ENCODE data around the gene CSRP1. TPM values are rescaled to one million over a fixed set of nuclear protein-coding genes. Genes with fewer than 3 reads are reported as not detected.

Gene CSRP1
- total RNA-seq, 4 donors from 2014 or later, result 548 to 1,751 (median 1,444) TPM

- TF ChIP-seq, protein P1, sequence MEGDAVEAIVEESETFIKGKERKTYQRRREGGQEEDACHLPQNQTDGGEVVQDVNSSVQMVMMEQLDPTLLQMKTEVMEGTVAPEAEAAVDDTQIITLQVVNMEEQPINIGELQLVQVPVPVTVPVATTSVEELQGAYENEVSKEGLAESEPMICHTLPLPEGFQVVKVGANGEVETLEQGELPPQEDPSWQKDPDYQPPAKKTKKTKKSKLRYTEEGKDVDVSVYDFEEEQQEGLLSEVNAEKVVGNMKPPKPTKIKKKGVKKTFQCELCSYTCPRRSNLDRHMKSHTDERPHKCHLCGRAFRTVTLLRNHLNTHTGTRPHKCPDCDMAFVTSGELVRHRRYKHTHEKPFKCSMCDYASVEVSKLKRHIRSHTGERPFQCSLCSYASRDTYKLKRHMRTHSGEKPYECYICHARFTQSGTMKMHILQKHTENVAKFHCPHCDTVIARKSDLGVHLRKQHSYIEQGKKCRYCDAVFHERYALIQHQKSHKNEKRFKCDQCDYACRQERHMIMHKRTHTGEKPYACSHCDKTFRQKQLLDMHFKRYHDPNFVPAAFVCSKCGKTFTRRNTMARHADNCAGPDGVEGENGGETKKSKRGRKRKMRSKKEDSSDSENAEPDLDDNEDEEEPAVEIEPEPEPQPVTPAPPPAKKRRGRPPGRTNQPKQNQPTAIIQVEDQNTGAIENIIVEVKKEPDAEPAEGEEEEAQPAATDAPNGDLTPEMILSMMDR (IDR thresholded peaks at IDR 0.05), result no peak
- TF ChIP-seq POLR2A (IDR thresholded peaks at IDR 0.05) (no peak), EP300 (IDR thresholded peaks at IDR 0.05) (no peak)
- Histone ChIP-seq H3K27ac (peak overlapping the region in 2 of 4 donors; percentile 93 to 96), H3K4me1 (peaks cover 0 to 83% (median 33%) of the 10 kb centered on the region in 4 donors), H3K36me3 (no peaks in the 10 kb centered on the region), H3K27me3 (no peaks in the 10 kb centered on the region), H3K9me3 (no peaks in the 10 kb centered on the region), H3K4me3 (no peak overlapping the region)
- WGBS, 2 donors, result 88 to 95% methylated on average over 4 of the region's 4 CpGs
- no peak for DNase-seq (ENCODE audit: low spot score in 2 of 2)
These were observed 30.5 kb upstream of the CSRP1 start for GRCh38 chr1:201537467-201537866.

- no peaks in the 10 kb centered on the region for H3K9me3 ChIP-seq
- DNase-seq (ENCODE audit: low spot score in 2 of 2), result no peak
- peak overlapping the region; percentile 25 to 96 (median 63) for H3K27ac ChIP-seq
- H3K4me1 ChIP-seq, result peaks cover 0 to 83% (median 32%) of the 10 kb centered on the region in 4 donors
- TF ChIP-seq POLR2A (IDR thresholded peaks at IDR 0.05) (no peak), EP300 (IDR thresholded peaks at IDR 0.05) (no peak)
- TF ChIP-seq, protein P1 (IDR thresholded peaks at IDR 0.05), result no peak
- H3K27me3 ChIP-seq, result no peaks in the 10 kb centered on the region
- 65 to 68% methylated on average over 2 of the region's 2 CpGs for WGBS, 2 donors
- H3K4me3 ChIP-seq, result no peak overlapping the region
- H3K36me3 ChIP-seq, result no peaks in the 10 kb centered on the region
These were observed 30.1 kb upstream of the CSRP1 start for GRCh38 chr1:201537028-201537427.

DNA sequence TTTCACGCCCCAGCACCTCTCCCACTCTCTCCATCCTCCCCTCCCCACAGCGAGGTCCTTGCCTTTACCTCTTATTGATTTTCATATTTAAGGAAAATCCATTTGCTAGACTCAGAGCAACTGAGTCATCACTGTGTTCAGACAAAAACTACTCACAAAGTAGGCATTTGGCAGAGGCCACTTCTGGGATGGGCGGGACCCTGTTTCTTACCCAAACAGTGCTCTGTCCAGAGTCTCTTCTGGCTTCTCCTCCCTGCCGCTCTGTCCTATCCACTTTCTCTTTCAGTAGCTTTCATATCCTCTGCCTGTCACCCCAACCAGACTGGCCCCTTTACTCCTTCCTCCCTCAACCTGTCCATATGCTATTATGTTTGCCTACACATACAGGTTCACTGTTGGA lies 29.6 kb upstream of the CSRP1 start:
- H3K4me1 ChIP-seq, result peaks cover 0 to 83% (median 32%) of the 10 kb centered on the region in 4 donors
- H3K27me3 ChIP-seq, result no peaks in the 10 kb centered on the region

DNA sequence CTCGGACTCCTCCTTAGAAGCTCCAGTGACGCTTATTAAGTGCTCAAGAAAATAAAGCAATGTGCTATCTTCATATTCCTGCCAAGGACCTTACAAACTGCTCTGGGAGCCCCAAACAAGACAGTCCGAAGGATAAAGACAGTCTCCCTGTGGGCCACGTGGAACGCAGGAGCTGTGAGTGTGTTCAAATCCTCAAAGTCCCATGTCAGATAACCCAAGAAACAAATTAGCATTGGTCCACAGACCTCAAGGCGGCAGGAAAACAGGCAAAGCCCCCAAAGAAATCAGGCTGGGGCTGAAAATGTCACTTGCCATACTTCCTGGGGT lies 29.0 kb upstream of the CSRP1 start:
- no peaks in the 10 kb centered on the region for H3K9me3 ChIP-seq
- no peak overlapping the region for H3K4me3 ChIP-seq
- no peak for DNase-seq (ENCODE audit: low spot score in 2 of 2)
- no peaks in the 10 kb centered on the region for H3K27me3 ChIP-seq
- TF ChIP-seq, protein P1 (IDR thresholded peaks at IDR 0.05), result no peak
- no peak for TF ChIP-seq POLR2A (IDR thresholded peaks at IDR 0.05)
- no peak for TF ChIP-seq EP300 (IDR thresholded peaks at IDR 0.05)
- H3K4me1 ChIP-seq, result peaks cover 0 to 83% (median 35%) of the 10 kb centered on the region in 4 donors
- 70 to 72% methylated on average over 6 of the region's 6 CpGs for WGBS, 2 donors
- no peaks in the 10 kb centered on the region for H3K36me3 ChIP-seq
- peak overlapping the region; percentile 50 to 96 (median 70) for H3K27ac ChIP-seq

More for the DNA sequence above, 29.6 kb upstream of the CSRP1 start:
- Histone ChIP-seq H3K4me3 (no peak overlapping the region), H3K27ac (peak overlapping the region; percentile 50 to 96 (median 70)), H3K9me3 (no peaks in the 10 kb centered on the region), H3K36me3 (no peaks in the 10 kb centered on the region)
- DNase-seq (ENCODE audit: low spot score in 2 of 2), result peak; percentile 47 to 53
- no peak for TF ChIP-seq POLR2A (IDR thresholded peaks at IDR 0.05)
- TF ChIP-seq, protein P1 (IDR thresholded peaks at IDR 0.05), result no peak
- TF ChIP-seq EP300 (IDR thresholded peaks at IDR 0.05), result peak in 1 of 2 donors; percentile 22
- 57 to 65% methylated on average over 4 of the region's 4 CpGs for WGBS, 2 donors

DNA sequence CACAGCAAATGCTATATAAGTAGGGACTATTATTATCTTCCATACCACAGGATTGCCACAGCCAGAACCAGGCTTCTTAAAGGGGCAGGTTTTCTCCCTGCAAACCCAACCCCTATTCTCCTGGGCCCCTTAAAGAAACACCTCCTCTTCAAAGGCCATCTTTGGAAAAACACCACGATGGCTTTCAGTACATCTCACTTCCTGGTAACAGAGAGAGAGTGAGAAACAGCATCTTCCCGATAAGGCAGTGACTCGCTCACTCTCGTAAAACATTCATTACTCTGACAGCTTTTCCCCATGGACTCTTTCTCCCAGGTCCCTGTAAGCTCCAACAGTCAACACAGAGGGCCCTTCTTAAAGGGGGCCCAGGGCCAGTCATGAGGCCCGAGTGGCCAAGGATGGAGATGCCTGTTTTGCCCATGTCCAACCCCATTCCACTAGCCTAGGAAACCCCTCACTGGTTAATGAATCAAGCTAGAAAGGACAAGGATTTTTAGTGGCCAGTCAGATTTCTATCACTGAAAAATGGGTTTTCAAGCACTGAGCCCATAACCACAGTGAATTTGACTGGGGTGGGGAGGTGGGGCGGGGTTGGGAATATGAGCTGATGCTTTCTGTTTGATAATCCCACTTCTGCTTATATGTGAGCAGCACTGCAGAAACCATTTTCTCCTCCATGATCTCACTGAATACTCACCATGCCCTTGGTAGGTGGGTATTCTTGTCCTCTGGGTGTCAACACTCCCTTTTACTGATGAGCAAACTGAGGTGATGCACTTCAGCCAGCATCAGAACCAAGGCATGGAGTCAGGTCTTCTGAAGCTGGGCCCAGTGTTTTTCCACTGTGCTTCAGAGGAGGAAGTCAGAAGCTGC lies 28.4 kb upstream of the CSRP1 start:
- Histone ChIP-seq H3K36me3 (no peaks in the 10 kb centered on the region), H3K4me1 (peaks cover 0 to 83% (median 37%) of the 10 kb centered on the region in 4 donors), H3K9me3 (no peaks in the 10 kb centered on the region), H3K27ac (peak overlapping the region; percentile 33 to 96 (median 70)), H3K27me3 (no peaks in the 10 kb centered on the region), H3K4me3 (no peak overlapping the region)
- peak in 1 of 2 donors; percentile 36 for TF ChIP-seq EP300 (IDR thresholded peaks at IDR 0.05)
- TF ChIP-seq POLR2A (IDR thresholded peaks at IDR 0.05), result no peak
- TF ChIP-seq, protein P1 (IDR thresholded peaks at IDR 0.05), result no peak
- no peak for DNase-seq (ENCODE audit: low spot score in 2 of 2)
- WGBS, 2 donors, result 44 to 46% methylated on average over 6 of the region's 6 CpGs

Data from tibial nerve (tissue), 4 donors.